Esophagus (tissue), 2 donors: Measurements from ENCODE around the gene CDA. TPM values are rescaled to one million over a fixed set of nuclear protein-coding genes. Genes with fewer than 3 reads are reported as not detected.

ENCODE experiments used
- H3K27ac ChIP-seq, 2 donors: one replicate each; pipeline ENCODE4 v1.5.1; 2013; ENCODE audit warnings: low read depth in 2 of 2, mild to moderate bottlenecking in 2 of 2, inconsistent platforms in 1 of 2, low read length in 1 of 2, moderate library complexity in 1 of 2
- H3K27me3 ChIP-seq, 2 donors: one replicate each; pipeline ENCODE4 v1.6.1; 2013; ENCODE audit warnings: low read length in 2 of 2, control low read depth in 1 of 2, mild to moderate bottlenecking in 1 of 2; ENCODE audit not compliant: insufficient read depth in 2 of 2, control insufficient read depth in 1 of 2
- H3K36me3 ChIP-seq, 2 donors: one replicate each; pipeline ENCODE4 v1.6.1; 2013; ENCODE audit warnings: low read length in 1 of 2; ENCODE audit not compliant: control insufficient read depth in 2 of 2, insufficient read depth in 2 of 2
- H3K4me1 ChIP-seq, 2 donors: one replicate each; pipeline ENCODE4 v1.6.1; 2013; ENCODE audit warnings: low read length in 1 of 2; ENCODE audit not compliant: control insufficient read depth in 2 of 2, insufficient read depth in 2 of 2
- H3K4me3 ChIP-seq, 2 donors: one replicate each; pipeline ENCODE4 v1.5.1; 2013; ENCODE audit warnings: low read length in 2 of 2, mild to moderate bottlenecking in 2 of 2, low read depth in 1 of 2, moderate library complexity in 1 of 2
- H3K9me3 ChIP-seq, 2 donors: one replicate each; pipeline ENCODE4 v1.6.1; 2013; ENCODE audit warnings: mild to moderate bottlenecking in 2 of 2, low read depth in 1 of 2, low read length in 1 of 2, moderate library complexity in 1 of 2; ENCODE audit not compliant: control insufficient read depth in 2 of 2, insufficient read depth in 1 of 2
- WGBS, 2 donors: extraction: QIAGEN DNeasy Blood & Tissue Kit; methylation state at CpG; one replicate each; pipeline ENCODE4 v1.1.7; 2013; 5-methylcytosine and 5-hydroxymethylcytosine counted together
- polyA plus RNA-seq, 2 donors: library from polyadenylated mRNA; stranded (reverse); fragments of 200-250 nt; gene quantifications; one replicate each; pipeline ENCODE4 v1.2.3, GENCODE V29; 2013
- donor health status: healthy with polysubstance abuse.
- donor health status: Bipolar disorder and iron deficiency.

CDA gene
- polyA plus RNA-seq, result 100 to 1,000 TPM; 107 to 110 TPM

GRCh38 chr1:20588634-20589225, at the start of gene CDA:
CDA (plus strand) TSS chr1:20589097; CDS start chr1:20589130, 33 bp downstream.
- WGBS, 2 donors, result 19 to 24% methylated on average over 11 of the region's 11 CpGs
- H3K27ac ChIP-seq, result peak within 1 kb of the TSS; percentile 76 to 86
- H3K4me1 ChIP-seq, result peaks cover 3 to 17% of the 10 kb centered on the region in 2 donors
- peaks cover 0 to 5% of the 10 kb centered on the region in 2 donors for H3K27me3 ChIP-seq
- H3K9me3 ChIP-seq, result no peaks in the 10 kb centered on the region
- no peaks in the 10 kb centered on the region for H3K36me3 ChIP-seq
- H3K4me3 ChIP-seq, result peak within 1 kb of the TSS; percentile 43 to 47

GRCh38 chr1:20540281-20540680, 48.6 kb upstream of the CDA start:
- Histone ChIP-seq H3K9me3 (no peaks in the 10 kb centered on the region), H3K4me1 (no peaks in the 10 kb centered on the region), H3K27me3 (peaks cover 0 to 2% of the 10 kb centered on the region in 2 donors), H3K27ac (no peak overlapping the region), H3K4me3 (no peak overlapping the region), H3K36me3 (no peaks in the 10 kb centered on the region)
- 90 to 95% methylated on average over 1 of the region's 1 CpG for WGBS, 2 donors

GRCh38 chr1:20546637-20547036, 42.3 kb upstream of the CDA start:
- Histone ChIP-seq H3K4me1 (no peaks in the 10 kb centered on the region), H3K27me3 (peaks cover 0 to 7% of the 10 kb centered on the region in 2 donors), H3K9me3 (no peaks in the 10 kb centered on the region)

DNA sequence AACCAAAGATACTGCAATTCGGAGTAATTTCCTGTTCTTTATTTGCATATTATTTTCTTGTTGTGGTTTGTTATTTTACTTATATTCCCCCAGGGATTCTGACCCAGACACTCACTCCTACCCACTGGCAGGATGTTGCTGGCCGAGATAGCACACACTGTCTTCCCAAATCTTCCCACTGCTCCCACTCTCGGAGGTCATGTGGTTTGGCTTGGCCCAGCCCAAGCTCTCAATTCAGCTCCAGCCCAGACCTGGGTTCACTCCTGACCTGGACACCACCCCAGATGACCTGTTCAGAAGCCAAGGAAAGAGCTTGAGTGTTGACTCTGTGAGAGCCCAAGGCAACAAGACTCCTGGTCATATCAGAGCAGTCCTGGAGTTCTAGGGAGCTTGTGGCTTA, 37.7 kb upstream of the CDA start:
- Histone ChIP-seq H3K4me3 (no peak overlapping the region), H3K4me1 (peaks cover 2 to 24% of the 10 kb centered on the region in 2 donors), H3K36me3 (no peaks in the 10 kb centered on the region), H3K27me3 (peaks cover 5 to 7% of the 10 kb centered on the region in 2 donors), H3K27ac (no peak overlapping the region), H3K9me3 (no peaks in the 10 kb centered on the region)
- 59 to 60% methylated on average over 3 of the region's 3 CpGs for WGBS, 2 donors

More at GRCh38 chr1:20546637-20547036, 42.3 kb upstream of the CDA start:
- Histone ChIP-seq H3K36me3 (no peaks in the 10 kb centered on the region), H3K27ac (no peak overlapping the region), H3K4me3 (no peak overlapping the region)
- WGBS, 2 donors, result 81 to 87% methylated on average over 3 of the region's 3 CpGs

DNA sequence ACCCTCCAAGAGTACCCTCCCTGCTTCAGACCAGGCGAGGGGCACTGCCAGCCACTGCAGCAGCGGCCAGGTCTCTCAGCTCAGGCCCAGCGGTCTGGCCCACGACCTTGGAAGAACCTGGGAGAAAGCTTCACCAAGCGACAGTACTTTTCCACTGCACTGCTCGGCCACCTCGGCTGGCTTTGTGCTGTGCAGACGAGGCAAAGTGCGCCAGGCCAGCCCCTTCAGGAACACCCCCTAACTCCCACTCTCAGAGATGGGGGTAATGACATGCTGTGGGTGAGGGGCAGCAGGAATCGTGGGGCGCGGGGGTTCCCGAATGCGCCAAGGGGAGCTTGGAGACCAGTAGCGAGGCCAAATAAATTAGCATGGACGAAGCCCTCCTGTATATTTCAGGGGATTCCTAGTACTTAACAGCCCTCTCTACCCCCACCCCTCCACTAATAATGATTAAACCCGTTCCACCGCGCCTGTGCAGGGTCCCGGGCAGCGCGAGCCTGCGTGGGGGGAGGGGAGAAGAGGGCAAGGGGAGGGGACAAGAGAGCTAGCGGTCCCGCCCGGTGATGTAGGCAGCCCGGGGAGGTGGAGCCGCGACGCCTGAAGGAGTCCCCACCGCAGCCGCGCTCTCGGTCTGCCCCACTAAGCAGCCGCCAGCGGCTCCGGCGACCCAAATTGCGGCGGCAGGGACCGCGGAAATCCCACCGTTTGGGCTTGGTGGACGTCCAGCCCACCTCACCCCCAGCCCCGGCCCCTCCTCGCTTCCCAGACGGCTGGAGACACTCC, 36.8 kb upstream of the CDA start, which contains the start of gene FAM43B:
Gene FAM43B (plus strand): TSS at position 629 of the 783 bp plus-strand sequence. CDS start 401 bp downstream, outside the sequence.
- no peaks in the 10 kb centered on the region for H3K9me3 ChIP-seq
- no peak within 1 kb of the TSS for H3K27ac ChIP-seq
- WGBS, 2 donors, result 3 to 4% methylated on average over 46 to 47 of the region's 47 CpGs
- peaks cover 2 to 24% of the 10 kb centered on the region in 2 donors for H3K4me1 ChIP-seq
- H3K27me3 ChIP-seq, result peaks cover 5 to 7% of the 10 kb centered on the region in 2 donors
- peak within 1 kb of the TSS; percentile 14 to 29 for H3K4me3 ChIP-seq
- H3K36me3 ChIP-seq, result no peaks in the 10 kb centered on the region

- H3K27me3 ChIP-seq, result peaks cover 5 to 7% of the 10 kb centered on the region in 2 donors
- no peaks in the 10 kb centered on the region for H3K9me3 ChIP-seq
- H3K4me3 ChIP-seq, result peak overlapping the region; percentile 12 to 14
- no peak overlapping the region for H3K27ac ChIP-seq
- H3K4me1 ChIP-seq, result peaks cover 2 to 24% of the 10 kb centered on the region in 2 donors
- 2 to 3% methylated on average over 68 to 82 of the region's 82 CpGs for WGBS, 2 donors
- H3K36me3 ChIP-seq, result no peaks in the 10 kb centered on the region
Observed at GRCh38 chr1:20552728-20553445, 36.0 kb upstream of the CDA start.

DNA sequence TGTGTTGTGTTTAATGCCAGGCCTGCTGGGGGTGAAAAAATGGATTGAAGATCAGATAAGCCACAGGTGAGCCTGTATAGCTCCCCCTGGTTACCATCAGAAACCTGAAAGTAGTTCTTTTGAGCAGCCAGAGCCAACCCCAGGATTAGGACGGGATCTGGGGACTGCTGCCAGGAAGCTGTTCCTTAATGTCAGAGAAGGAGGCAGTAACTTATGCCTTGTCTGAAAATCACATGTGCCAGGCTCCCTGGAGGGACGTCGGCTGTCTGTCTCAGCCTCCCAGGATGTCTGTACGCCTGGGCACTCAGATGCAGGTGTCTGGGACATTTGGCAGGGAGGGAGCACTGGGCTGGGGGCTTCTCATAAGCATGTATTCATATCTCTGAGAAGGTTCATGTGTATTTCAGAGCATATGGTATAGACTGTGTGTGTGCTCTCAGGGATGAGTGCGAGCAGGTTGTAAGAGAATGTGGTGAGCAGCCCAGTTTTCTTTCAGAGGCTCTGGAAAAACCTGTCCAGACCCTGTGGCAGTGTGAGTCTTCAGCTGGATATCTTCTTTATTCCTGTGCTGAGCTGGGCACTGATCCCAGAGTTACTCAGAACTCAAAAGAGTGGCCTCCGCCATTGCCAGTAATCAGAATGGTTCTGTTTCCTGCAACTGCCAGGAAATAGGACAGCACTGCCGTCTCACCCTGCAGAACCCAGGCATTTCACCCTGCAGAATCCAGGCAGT, 33.7 kb upstream of the CDA start:
- Histone ChIP-seq H3K27ac (peak overlapping the region; percentile 70 to 90), H3K27me3 (peaks cover 5 to 7% of the 10 kb centered on the region in 2 donors), H3K4me1 (peaks cover 2 to 24% of the 10 kb centered on the region in 2 donors), H3K4me3 (no peak overlapping the region), H3K36me3 (no peaks in the 10 kb centered on the region), H3K9me3 (no peaks in the 10 kb centered on the region)
- WGBS, 2 donors, result 32 to 52% methylated on average over 7 of the region's 7 CpGs

GRCh38 chr1:20555758-20556120, 33.2 kb upstream of the CDA start:
- Histone ChIP-seq H3K4me3 (no peak overlapping the region), H3K4me1 (peaks cover 2 to 24% of the 10 kb centered on the region in 2 donors), H3K27me3 (peaks cover 5 to 6% of the 10 kb centered on the region in 2 donors), H3K27ac (peak overlapping the region; percentile 55 to 90), H3K36me3 (no peaks in the 10 kb centered on the region), H3K9me3 (no peaks in the 10 kb centered on the region)
- 55 to 63% methylated on average over 4 of the region's 4 CpGs for whole genome bisulfite sequencing, 2 donors

DNA sequence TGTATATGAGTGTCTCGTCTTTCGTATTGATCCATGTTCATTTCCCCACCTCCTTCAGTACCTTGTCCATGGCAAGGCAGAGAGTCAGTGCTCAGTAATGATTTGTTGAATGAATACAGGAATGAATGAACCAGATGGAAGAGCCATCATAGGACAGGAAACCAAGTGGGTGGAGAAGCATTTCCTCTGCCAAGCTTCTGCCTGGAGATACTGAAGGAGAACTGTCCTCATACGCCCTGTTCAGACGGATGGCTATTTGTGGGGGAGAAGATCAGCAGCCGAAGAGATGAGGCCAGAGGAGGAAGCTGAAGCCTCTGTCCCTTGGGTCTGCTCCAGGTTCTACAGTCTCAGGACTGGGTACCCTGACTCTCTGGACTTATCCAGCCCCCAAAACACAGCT, 30.7 kb upstream of the CDA start:
- Histone ChIP-seq H3K4me1 (peaks cover 2 to 17% of the 10 kb centered on the region in 2 donors), H3K4me3 (no peak overlapping the region), H3K27me3 (peaks cover 0 to 5% of the 10 kb centered on the region in 2 donors), H3K27ac (no peak overlapping the region), H3K9me3 (no peaks in the 10 kb centered on the region), H3K36me3 (no peaks in the 10 kb centered on the region)
- WGBS, 2 donors, result 69 to 74% methylated on average over 5 of the region's 5 CpGs
